BE2C (cell line): Measurements from ENCODE around the gene CLTCL1.
"Not testable (repeated sequence)": the region's sequence is repeated elsewhere in the genome, so short reads cannot be mapped to it uniquely, and the experiment has no call there.

Experiments
- DNase-seq: peaks from one replicate; pipeline ENCODE4 v3.0.0-alpha.2; 2020
- H3K27me3 ChIP-seq: fragments of 250-450 bp; sonication (Bioruptor Pico); 2 replicates; pipeline ENCODE4 v1.5.1; 2020; ENCODE audit warnings: mild to moderate bottlenecking
- H3K36me3 ChIP-seq: fragments of 250-450 bp; sonication (Bioruptor Pico); 2 replicates; pipeline ENCODE4 v1.5.1; 2020; ENCODE audit warnings: mild to moderate bottlenecking
- H3K4me1 ChIP-seq: fragments of 250-450 bp; sonication (Bioruptor Pico); 2 replicates; pipeline ENCODE4 v1.5.1; 2020
- H3K4me3 ChIP-seq: 2 replicates; pipeline ENCODE4 v1.5.1; 2011; ENCODE audit warnings: low read depth, low read length
- H3K9me3 ChIP-seq: fragments of 250-450 bp; sonication (Bioruptor Pico); 2 replicates; pipeline ENCODE4 v1.5.1; 2020
- TF ChIP-seq, protein P1 (sequence below): IDR thresholded peaks from 2 replicates; pipeline ENCODE4 v1.5.1; 2012; ENCODE audit warnings: mild to moderate bottlenecking, low read depth, low read length

The CLTCL1 gene

DNA sequence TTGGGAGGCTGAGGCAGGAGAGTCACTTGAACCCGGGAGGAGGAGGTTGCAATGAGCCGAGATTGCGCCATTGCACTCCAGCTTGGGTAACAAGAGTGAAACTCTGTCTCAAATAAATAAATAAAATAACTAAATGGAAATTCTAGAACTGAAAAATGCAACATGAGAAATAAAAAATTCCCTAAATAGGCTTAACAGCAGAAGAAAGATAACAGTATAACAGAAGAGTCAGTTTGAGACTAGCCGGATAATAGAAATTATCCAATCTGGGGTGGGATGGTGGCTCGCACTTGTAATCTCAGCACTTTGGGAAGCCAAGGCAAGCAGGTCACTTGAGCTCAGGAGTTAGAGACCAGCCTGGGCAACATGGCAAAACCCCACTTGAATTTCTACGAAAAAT, 127.1 kb downstream of the CLTCL1 start:
- no peaks in the 10 kb centered on the region for H3K36me3 ChIP-seq
- peaks cover 40% of the 10 kb centered on the region for H3K27me3 ChIP-seq
- DNase-seq = no peak
- TF ChIP-seq, protein P1, sequence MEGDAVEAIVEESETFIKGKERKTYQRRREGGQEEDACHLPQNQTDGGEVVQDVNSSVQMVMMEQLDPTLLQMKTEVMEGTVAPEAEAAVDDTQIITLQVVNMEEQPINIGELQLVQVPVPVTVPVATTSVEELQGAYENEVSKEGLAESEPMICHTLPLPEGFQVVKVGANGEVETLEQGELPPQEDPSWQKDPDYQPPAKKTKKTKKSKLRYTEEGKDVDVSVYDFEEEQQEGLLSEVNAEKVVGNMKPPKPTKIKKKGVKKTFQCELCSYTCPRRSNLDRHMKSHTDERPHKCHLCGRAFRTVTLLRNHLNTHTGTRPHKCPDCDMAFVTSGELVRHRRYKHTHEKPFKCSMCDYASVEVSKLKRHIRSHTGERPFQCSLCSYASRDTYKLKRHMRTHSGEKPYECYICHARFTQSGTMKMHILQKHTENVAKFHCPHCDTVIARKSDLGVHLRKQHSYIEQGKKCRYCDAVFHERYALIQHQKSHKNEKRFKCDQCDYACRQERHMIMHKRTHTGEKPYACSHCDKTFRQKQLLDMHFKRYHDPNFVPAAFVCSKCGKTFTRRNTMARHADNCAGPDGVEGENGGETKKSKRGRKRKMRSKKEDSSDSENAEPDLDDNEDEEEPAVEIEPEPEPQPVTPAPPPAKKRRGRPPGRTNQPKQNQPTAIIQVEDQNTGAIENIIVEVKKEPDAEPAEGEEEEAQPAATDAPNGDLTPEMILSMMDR = no peak
- H3K4me3 ChIP-seq = no peak overlapping the region
- H3K9me3 ChIP-seq = no peaks in the 10 kb centered on the region
- no peaks in the 10 kb centered on the region for H3K4me1 ChIP-seq

DNA sequence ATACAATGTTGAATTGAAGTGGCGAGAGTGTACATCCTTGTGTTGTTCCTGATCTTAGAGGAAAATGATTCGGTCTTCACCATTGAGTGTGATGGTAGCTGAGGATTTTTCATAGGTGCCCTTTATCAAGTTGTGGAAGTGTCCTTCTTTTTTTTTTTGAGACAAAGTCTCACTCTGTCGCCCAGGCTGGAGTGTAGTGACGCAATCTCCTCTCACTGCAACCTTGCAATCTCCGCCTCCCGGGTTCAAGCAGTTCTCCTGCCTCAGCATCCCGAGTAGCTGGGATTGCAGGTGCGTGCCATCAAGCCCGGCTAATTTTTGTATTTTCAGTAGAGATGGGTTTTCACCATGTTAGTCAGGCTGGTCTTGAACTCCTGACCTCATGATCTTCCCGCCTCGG, 132.9 kb downstream of the CLTCL1 start:
- not testable (repeated sequence) for H3K27me3 ChIP-seq, H3K4me3 ChIP-seq, DNase-seq

DNA sequence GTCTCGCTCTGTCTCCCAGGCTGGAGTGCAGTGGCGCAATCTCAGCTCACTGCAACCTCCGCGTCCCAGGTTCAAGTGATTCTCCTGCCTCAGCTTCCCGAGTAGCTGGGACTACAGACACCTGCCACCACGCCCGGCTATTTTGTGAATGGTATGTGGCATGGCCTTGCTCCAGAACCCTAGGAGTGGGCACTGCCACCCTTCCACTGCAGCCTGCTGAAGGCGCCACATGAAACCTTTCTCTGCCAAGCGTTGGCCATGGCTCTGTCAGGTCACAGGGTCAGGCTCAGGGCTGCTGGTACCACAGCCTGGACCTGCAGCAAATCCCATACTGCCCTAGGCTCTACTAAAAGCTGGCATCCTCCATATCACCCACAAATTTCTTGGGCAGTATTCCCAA, 135.4 kb downstream of the CLTCL1 start:
- peaks cover 26% of the 10 kb centered on the region for H3K27me3 ChIP-seq
- not testable (repeated sequence) for H3K9me3 ChIP-seq, H3K36me3 ChIP-seq, H3K4me3 ChIP-seq, H3K4me1 ChIP-seq, DNase-seq

More for the DNA sequence above, 132.9 kb downstream of the CLTCL1 start:
- not testable (repeated sequence) for H3K36me3 ChIP-seq, H3K4me1 ChIP-seq, H3K9me3 ChIP-seq

DNA sequence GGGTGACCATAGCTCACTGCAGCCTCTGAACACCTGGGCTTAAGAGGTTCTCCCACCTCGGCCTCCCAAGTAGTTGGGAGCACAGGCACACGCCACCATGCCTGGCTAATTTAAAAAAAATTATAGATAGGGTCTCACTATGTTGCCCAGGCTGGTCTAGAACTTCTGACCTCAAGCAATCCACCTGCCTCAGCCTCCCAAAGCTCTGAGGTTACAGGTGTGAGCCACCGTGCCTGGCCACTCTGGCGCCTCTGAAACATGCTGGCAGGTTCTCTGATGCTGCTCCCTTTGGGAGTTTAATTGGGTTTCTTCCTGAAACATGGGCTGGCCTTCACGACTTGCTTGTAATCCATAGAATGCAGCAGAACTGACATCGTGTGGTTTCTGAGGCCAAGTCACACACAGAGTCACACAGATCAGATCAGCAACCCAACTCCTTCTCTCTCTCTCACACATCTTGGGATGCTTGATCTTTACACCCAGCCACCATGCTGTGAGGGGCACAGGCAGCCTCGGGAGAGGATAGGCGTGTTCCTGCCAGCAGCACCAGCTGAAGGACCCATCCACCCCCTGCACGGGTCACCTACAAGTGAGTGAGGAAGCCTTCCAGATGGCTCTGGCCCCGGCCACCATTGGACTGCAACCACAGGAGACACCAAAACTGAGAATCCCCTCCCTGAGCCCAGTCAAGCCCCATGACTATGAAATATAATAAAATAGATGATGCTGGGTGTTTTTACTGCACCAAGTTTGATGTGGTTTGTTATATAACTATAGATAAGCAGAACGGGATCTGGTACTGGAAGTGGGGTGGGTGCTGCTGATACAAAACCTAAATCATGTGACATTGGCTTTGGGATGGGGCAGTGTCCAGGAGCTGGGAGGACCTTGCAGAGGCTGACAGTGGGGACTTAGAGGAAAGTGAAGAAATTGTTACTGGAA, 138.3 kb downstream of the CLTCL1 start:
- Histone ChIP-seq H3K27me3 (peaks cover 55% of the 10 kb centered on the region), H3K36me3 (no peaks in the 10 kb centered on the region), H3K4me3 (no peak overlapping the region), H3K9me3 (no peaks in the 10 kb centered on the region), H3K4me1 (no peaks in the 10 kb centered on the region)
- TF ChIP-seq, protein P1 = no peak
- DNase-seq = no peak

DNA sequence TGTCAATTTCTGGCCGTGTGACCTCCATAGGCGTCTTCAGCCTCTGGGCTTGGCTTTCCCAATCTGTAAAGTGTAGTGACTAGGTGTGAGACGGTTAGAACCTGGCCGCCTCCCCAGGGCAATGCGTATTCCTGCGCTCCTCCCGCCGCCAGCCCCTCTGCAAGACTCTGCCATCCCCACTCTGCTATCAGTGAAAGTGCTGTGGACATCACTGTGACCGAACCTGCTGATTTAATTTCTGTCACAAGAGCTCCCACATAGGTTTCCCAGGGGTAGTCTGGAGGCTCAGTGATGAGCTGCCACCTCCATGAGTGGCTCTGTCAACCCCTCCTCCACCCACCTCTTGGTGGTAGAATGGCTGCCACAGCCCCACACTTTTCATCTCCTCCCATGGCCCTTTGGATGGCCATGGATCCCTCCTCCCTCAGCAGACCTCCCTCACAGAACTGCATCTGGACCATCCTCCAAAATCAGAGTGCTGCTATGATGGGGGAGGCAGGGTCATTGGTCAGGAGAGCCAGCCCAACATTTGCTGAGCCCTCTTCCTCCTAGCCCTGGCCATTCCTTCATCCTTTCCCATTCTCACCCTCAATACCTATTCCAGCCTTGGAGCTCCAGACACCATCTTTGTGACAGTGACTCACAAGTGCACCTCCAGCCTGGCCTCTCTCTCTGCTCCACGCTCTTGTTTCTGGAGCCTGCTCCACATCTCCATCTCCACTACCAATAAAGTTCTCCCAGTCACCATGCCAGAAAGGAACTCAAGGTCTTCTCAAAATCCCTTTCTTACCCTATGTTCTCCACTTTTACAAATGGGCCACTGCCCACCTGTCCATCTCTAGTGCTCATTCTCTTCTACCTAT, 140.0 kb downstream of the CLTCL1 start:
- TF ChIP-seq, protein P1 = no peak
- H3K9me3 ChIP-seq = no peaks in the 10 kb centered on the region
- H3K36me3 ChIP-seq = no peaks in the 10 kb centered on the region
- DNase-seq = no peak
- H3K27me3 ChIP-seq = peaks cover 66% of the 10 kb centered on the region
- no peaks in the 10 kb centered on the region for H3K4me1 ChIP-seq
- no peak overlapping the region for H3K4me3 ChIP-seq

DNA sequence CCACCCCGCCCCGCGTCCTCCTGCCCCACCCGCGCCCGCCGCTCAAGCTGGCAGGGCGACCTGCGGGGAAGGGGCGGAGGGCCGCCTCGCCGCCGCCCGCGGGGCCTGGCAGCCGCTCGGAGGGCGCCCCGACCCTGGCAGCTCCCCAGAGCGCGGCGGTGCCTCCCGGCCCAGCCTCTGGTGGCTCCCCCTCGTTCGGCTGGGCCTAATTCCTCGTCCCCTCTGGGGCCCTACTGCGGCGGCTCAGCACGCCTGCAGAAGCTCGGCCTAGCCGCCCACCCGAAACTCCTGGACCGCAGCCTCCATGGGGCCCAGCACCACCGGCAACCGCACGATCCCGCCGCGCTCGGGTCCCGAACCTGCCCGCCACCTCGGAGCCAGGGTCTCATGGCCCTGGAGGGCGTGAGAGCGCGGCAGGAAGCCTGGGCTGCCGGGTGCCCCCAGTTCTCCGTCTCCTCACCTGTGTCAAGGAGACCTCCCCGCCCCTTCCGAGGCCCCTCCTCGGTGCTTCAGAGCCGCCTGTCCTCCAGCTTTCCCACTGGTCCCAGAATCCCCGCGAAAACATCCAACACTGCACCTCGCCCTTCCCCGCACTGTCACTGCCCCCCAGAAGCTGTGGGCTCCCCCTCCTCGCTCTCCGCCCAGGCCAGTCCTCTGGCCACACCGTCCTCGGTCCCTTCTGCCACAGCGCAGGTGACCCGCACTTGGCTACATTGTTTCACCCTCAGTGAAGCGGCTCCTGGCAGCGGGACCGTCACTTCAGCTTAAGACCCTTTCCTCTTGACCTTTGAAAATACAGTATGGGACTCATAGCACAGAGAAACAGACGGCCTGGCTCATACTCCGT, 140.8 kb downstream of the CLTCL1 start:
- TF ChIP-seq, protein P1 = no peak
- Histone ChIP-seq H3K9me3 (no peaks in the 10 kb centered on the region), H3K4me3 (no peak overlapping the region), H3K27me3 (peaks cover 66% of the 10 kb centered on the region), H3K36me3 (no peaks in the 10 kb centered on the region), H3K4me1 (no peaks in the 10 kb centered on the region)
- no peak for DNase-seq
